ENCODE results near the gene PIN1. TPM values are rescaled to one million over a fixed set of nuclear protein-coding genes. Genes with fewer than 3 reads are reported as not detected.
A peak's percentile ranks its signal among the peaks of the same experiment; 100 is the strongest.

Gene PIN1
- total and polyA plus RNA-seq, 10 of the 15 experiments (the other 5 are each of a cell fraction or from before 2014, with no cell fraction given): 2.4 to 209 (median 71.5) TPM

GRCh38 chr19:9827289-9828238 is 7.6 kb upstream of the PIN1 start, which contains the start of gene UBL5 (continued):
- TF ChIP-seq BCL3 (IDR thresholded peaks at IDR 0.05; ENCODE audit: borderline replicate concordance, insufficient read depth, low read depth, low read length, poor library complexity, severe bottlenecking) (no peak), RAD51 (IDR thresholded peaks at IDR 0.05) (peak; percentile 70; the same call in 1 of the 2 replicates), NFYA (IDR thresholded peaks at IDR 0.05; ENCODE audit: borderline replicate concordance, low read depth, low read length) (no peak), E2F4 (IDR thresholded peaks at IDR 0.05; ENCODE audit: low read depth, low read length) (no peak), IRF5 (IDR thresholded peaks at IDR 0.05; ENCODE audit: borderline replicate concordance) (no peak), MEF2A (IDR thresholded peaks at IDR 0.05; ENCODE audit: insufficient read depth, low read depth, low read length) (no peak), IKZF1 (conservative IDR thresholded peaks at IDR 0.05) (peak; percentile 84), KAT2A (conservative IDR thresholded peaks at IDR 0.05; ENCODE audit: control insufficient read depth, low read depth, low read length) (no peak), NKRF (conservative IDR thresholded peaks at IDR 0.05) (peak; percentile 83), STAT1 (conservative IDR thresholded peaks at IDR 0.05) (no peak), RELB (IDR thresholded peaks at IDR 0.05; ENCODE audit: low read depth) (peak; percentile 83), POU2F2 (IDR thresholded peaks at IDR 0.05; ENCODE audit: borderline replicate concordance, low read depth, low read length) (0 out of 3 replicates have a peak, but pooled peaks have one; percentile 80), TBL1XR1 (IDR thresholded peaks at IDR 0.05; ENCODE audit: low read depth, low read length) (0 out of 2 replicates have a peak, but pooled peaks have one; percentile 11), NR2C2 (IDR thresholded peaks at IDR 0.05; ENCODE audit: borderline replicate concordance, control insufficient read depth, insufficient read length, low read depth) (peak; percentile 77), YBX1 (IDR thresholded peaks at IDR 0.05) (no peak)
- TF ChIP-seq, protein P1, sequence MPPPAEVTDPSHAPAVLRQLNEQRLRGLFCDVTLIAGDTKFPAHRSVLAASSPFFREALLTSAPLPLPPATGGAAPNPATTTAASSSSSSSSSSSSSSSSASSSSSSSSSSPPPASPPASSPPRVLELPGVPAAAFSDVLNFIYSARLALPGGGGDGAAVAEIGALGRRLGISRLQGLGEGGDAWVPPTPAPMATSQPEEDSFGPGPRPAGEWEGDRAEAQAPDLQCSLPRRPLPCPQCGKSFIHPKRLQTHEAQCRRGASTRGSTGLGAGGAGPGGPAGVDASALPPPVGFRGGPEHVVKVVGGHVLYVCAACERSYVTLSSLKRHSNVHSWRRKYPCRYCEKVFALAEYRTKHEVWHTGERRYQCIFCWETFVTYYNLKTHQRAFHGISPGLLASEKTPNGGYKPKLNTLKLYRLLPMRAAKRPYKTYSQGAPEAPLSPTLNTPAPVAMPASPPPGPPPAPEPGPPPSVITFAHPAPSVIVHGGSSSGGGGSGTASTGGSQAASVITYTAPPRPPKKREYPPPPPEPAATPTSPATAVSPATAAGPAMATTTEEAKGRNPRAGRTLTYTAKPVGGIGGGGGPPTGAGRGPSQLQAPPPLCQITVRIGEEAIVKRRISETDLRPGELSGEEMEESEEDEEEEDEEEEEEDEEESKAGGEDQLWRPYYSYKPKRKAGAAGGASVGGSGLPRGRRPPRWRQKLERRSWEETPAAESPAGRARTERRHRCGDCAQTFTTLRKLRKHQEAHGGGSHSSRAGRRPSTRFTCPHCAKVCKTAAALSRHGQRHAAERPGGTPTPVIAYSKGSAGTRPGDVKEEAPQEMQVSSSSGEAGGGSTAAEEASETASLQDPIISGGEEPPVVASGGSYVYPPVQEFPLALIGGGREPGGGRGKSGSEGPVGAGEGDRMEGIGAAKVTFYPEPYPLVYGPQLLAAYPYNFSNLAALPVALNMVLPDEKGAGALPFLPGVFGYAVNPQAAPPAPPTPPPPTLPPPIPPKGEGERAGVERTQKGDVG (CRISPR knock-in tag; IDR thresholded peaks at IDR 0.05): no peak
